Endothelial cell of umbilical vein (primary cell): ENCODE data around the gene EXOC6B. TPM values are rescaled to one million over a fixed set of nuclear protein-coding genes. Genes with fewer than 3 reads are reported as not detected.

Experiments
- BruUV-seq: library from RNA; stranded (reverse); fragments of 400-500 nt; replicated peaks from 2 replicates; lab custom pipeline; 2021; lab: Mats Ljungman, UMichigan
- CTCF ChIA-PET: fragments of 300-600, 350-600 bp; sonication (Branson Sonifier 250); formaldehyde crosslinking; loops from one replicate; lab custom pipeline; 2021; ENCODE audit warnings: antibody characterized with exemption, inconsistent platforms; lab: Charles Lee
- POLR2A ChIA-PET: fragments of 300-600, 350-600 bp; sonication (Branson Sonifier 250); formaldehyde crosslinking; loops from one replicate; lab custom pipeline; 2021; ENCODE audit warnings: antibody characterized with exemption, inconsistent platforms; lab: Charles Lee
- DNase-seq: peaks from one replicate; pipeline ENCODE4 v3.0.0-alpha.2; 2011; ENCODE audit warnings: low read depth, low spot score
- FAIRE-seq: peaks from 2 replicates; lab custom pipeline; 2011; peaks lifted over from hg19 to GRCh38; lab: Jason Lieb, UNC
- H2AFZ ChIP-seq: 2 replicates; pipeline ENCODE4 v1.6.0; 2012; ENCODE audit warnings: low read depth, low read length, control low read depth, inconsistent platforms
- H3K27ac ChIP-seq: 2 replicates; pipeline ENCODE4 v1.5.1; 2011; ENCODE audit warnings: low read depth, mild to moderate bottlenecking, control low read depth, low read length, moderate library complexity; ENCODE audit not compliant: insufficient read depth
- H3K27me3 ChIP-seq, 2 experiments: 2 replicates each; pipeline versions ENCODE4 v1.6.0 to v1.6.1; 2011; ENCODE audit warnings: low read length in 2 of 2, mixed read lengths in 1 of 2; ENCODE audit not compliant: control insufficient read depth in 2 of 2, insufficient read depth in 2 of 2
- H3K36me3 ChIP-seq, 2 experiments: 2 replicates in 1 of 2; 3 replicates in 1 of 2; pipeline ENCODE4 v1.5.1; 2011; ENCODE audit warnings: low read length in 2 of 2, mild to moderate bottlenecking in 1 of 2, moderate library complexity in 1 of 2; ENCODE audit not compliant: control insufficient read depth in 2 of 2, insufficient read depth in 2 of 2; ENCODE audit errors: extremely low read depth in 1 of 2
- H3K4me1 ChIP-seq: 3 replicates; pipeline ENCODE4 v1.5.1; 2011; ENCODE audit warnings: mild to moderate bottlenecking, low read length; ENCODE audit not compliant: control insufficient read depth, insufficient read depth; ENCODE audit errors: extremely low read depth
- H3K4me2 ChIP-seq: 2 replicates; pipeline ENCODE4 v1.6.1; 2011; ENCODE audit warnings: low read length, control low read depth, mixed read lengths; ENCODE audit not compliant: insufficient read depth
- H3K4me3 ChIP-seq, 3 experiments: fragments of 200-600 bp in 1 of 3; sonication (generic), shearing (Covaris generic) in 1 of 3; replicated peaks in 1 of 3; 2 replicates each; pipeline ENCODE4 v1.5.1; 2011 to 2016; ENCODE audit warnings: control low read depth in 3 of 3, low read length in 3 of 3, mild to moderate bottlenecking in 2 of 3, inconsistent platforms in 1 of 3, low read depth in 1 of 3, moderate library complexity in 1 of 3; ENCODE audit not compliant: insufficient read depth in 1 of 3
- H3K79me2 ChIP-seq: 2 replicates; pipeline ENCODE4 v1.6.0; 2012; ENCODE audit warnings: low read length, inconsistent platforms; ENCODE audit not compliant: control insufficient read depth, insufficient read depth
- H3K9ac ChIP-seq: replicated peaks from 2 replicates; pipeline ENCODE3; 2011; ENCODE audit warnings: low read length, control low read depth; ENCODE audit not compliant: insufficient read depth; ENCODE audit errors: extremely low read depth
- H3K9me1 ChIP-seq: replicated peaks from 3 replicates; pipeline ENCODE4 v1.6.0; 2011; ENCODE audit warnings: mild to moderate bottlenecking, low read length; ENCODE audit not compliant: control insufficient read depth, insufficient read depth; ENCODE audit errors: extremely low read depth
- H3K9me3 ChIP-seq: replicated peaks from 2 replicates; pipeline ENCODE4 v1.5.1; 2012; ENCODE audit warnings: low read length, inconsistent platforms; ENCODE audit not compliant: control insufficient read depth, insufficient read depth
- H4K20me1 ChIP-seq: replicated peaks from 2 replicates; pipeline ENCODE3; 2011; ENCODE audit warnings: mild to moderate bottlenecking, low read length; ENCODE audit not compliant: control insufficient read depth, insufficient read depth; ENCODE audit errors: extremely low read depth
- CTCF ChIP-seq, 2 donors: IDR thresholded peaks; 1 replicate in 1 of 2; 2 replicates in 1 of 2; pipeline ENCODE4 v1.5.1; 2011; ENCODE audit warnings: low read length in 2 of 2, mild to moderate bottlenecking in 2 of 2, moderate library complexity in 2 of 2, control low read depth in 1 of 2, inconsistent platforms in 1 of 2, low read depth in 1 of 2; ENCODE audit not compliant: insufficient read depth in 1 of 2; ENCODE audit errors: extremely low read depth in 1 of 2
- EZH2 ChIP-seq: IDR thresholded peaks from 2 replicates; pipeline ENCODE4 v1.6.1; 2012; ENCODE audit warnings: borderline replicate concordance, low read depth, mild to moderate bottlenecking, moderate library complexity, low read length, inconsistent platforms; ENCODE audit not compliant: severe bottlenecking
- FOS ChIP-seq: IDR thresholded peaks from 2 replicates; pipeline ENCODE4 v1.6.1; 2011; ENCODE audit warnings: mild to moderate bottlenecking, low read length, moderate library complexity, borderline replicate concordance; ENCODE audit not compliant: insufficient read depth
- GATA2 ChIP-seq: IDR thresholded peaks from 2 replicates; pipeline ENCODE4 v1.7.0; 2011; ENCODE audit warnings: low read depth, mild to moderate bottlenecking, moderate library complexity, mixed read lengths, low read length; ENCODE audit not compliant: insufficient read length, insufficient read depth
- JUN ChIP-seq: IDR thresholded peaks from 2 replicates; pipeline ENCODE4 v1.6.1; 2011; ENCODE audit warnings: borderline replicate concordance, low read depth; ENCODE audit not compliant: insufficient read length, insufficient read depth
- MAX ChIP-seq: IDR thresholded peaks from 2 replicates; pipeline ENCODE4 v1.6.1; 2011; ENCODE audit not compliant: insufficient read depth, insufficient read length
- MYC ChIP-seq: IDR thresholded peaks from one replicate; pipeline ENCODE4 v1.6.1; 2011; ENCODE audit warnings: mild to moderate bottlenecking, low read depth, low read length
- POLR2A ChIP-seq: IDR thresholded peaks from 2 replicates; pipeline ENCODE4 v1.6.1; 2012; ENCODE audit warnings: low read depth, mild to moderate bottlenecking, control low read depth, low read length
- POLR2AphosphoS5 ChIP-seq: IDR thresholded peaks from 2 replicates; pipeline ENCODE4 v1.6.1; 2012; ENCODE audit warnings: low read depth, mild to moderate bottlenecking, control low read depth, low read length, moderate library complexity; ENCODE audit not compliant: insufficient read depth
- dilution Hi-C: fragments of 300-500 bp; cut with MboI; formaldehyde crosslinking; loops from one replicate; pipeline ENCODE4 v1.15.0; 2019; ENCODE audit warnings: low sequenced_read_pairs; ENCODE audit not compliant: extremely low pct_ligation_motif_present
- intact Hi-C: fragments of 100-400 bp; cut with micrococcal nuclease; formaldehyde crosslinking; loops from one replicate; pipeline ENCODE4 v1.10.0; 2022
- polyA plus RNA-seq, 4 experiments: library from polyadenylated mRNA; depleted of rRNA in 3 of 4; stranded (reverse) in 3 of 4; unstranded in 1 of 4; fragments of >200 nt; gene quantifications; 2 replicates each; pipeline versions ENCODE4 v1.2.1 to v1.2.3, GENCODE V29; 2011 to 2012; ENCODE audit warnings: missing spikeins in 1 of 4
- total RNA-seq: library from RNA; stranded (reverse); gene quantifications from 2 replicates; pipeline ENCODE4 v1.2.3, GENCODE V29; 2021

Gene EXOC6B
- total and polyA plus RNA-seq, 2 donors (not counting 3 experiments of a cell fraction or from before 2014, with no cell fraction given): 10.8 to 34.8 TPM

- TF ChIP-seq CTCF (IDR thresholded peaks at IDR 0.05; ENCODE audit: extremely low read depth in 1 of 2, insufficient read depth in 1 of 2, low read depth in 1 of 2, low read length in 2 of 2) (no peak), POLR2A (no peak), FOS (no peak), GATA2 (no peak), MYC (no peak), POLR2AphosphoS5 (no peak), JUN (no peak), EZH2 (no peak), MAX (no peak)
- dilution Hi-C loops (no loop called here), intact Hi-C loops (no loop called here)
- ChIA-PET POLR2A (no interaction called here), CTCF (interaction anchor here (0.6 kb wide), 1 partner anchor 18 kb away, joined by 3 read pairs; no protein-coding TSS in a partner anchor)
- Histone ChIP-seq H3K36me3 (no peaks in the 10 kb centered on the region), H3K4me2 (no peak overlapping the region), H3K9me1 (no peaks in the 10 kb centered on the region), H3K9me3 (no peaks in the 10 kb centered on the region), H3K27me3 (no peaks in the 10 kb centered on the region), H3K4me1 (no peaks in the 10 kb centered on the region), H3K9ac (no peak overlapping the region), H4K20me1 (no peaks in the 10 kb centered on the region), H3K79me2 (no peaks in the 10 kb centered on the region), H3K4me3 (no peak overlapping the region), H3K27ac (no peak overlapping the region), H2AFZ (no peak overlapping the region)
- DNase-seq (no peak), FAIRE-seq (no peak)
- BruUV-seq: no TSS peak
These were observed 329.4 kb downstream of the EXOC6B start for GRCh38 chr2:72496479-72496878.
